K562 (cell line): Measurements from ENCODE around the gene UBE2V1. TPM values are rescaled to one million over a fixed set of nuclear protein-coding genes. Genes with fewer than 3 reads are reported as not detected.
A peak's percentile ranks its signal among the peaks of the same experiment; 100 is the strongest.

Experiments used
- MAZ ChIP-seq, 2 experiments: fragments of 450-650 bp in 1 of 2; sonication (generic) in 1 of 2; formaldehyde crosslinking; IDR thresholded peaks in 1 of 2; conservative IDR thresholded peaks in 1 of 2; 2 replicates each; pipeline versions ENCODE4 v1.4.0 to v1.5.0; 2020; ENCODE audit warnings: mild to moderate bottlenecking in 1 of 2, missing genetic modification reagents in 1 of 2
- MCM2 ChIP-seq: fragments of 450-650 bp; IDR thresholded peaks from 2 replicates; pipeline ENCODE4 v1.6.1; 2017; ENCODE audit warnings: low read depth, mild to moderate bottlenecking
- NR2C2 ChIP-seq, 2 experiments: fragments of 200-800 bp in 1 of 2; sonication (Bioruptor generic) in 1 of 2; sonication (generic) in 1 of 2; formaldehyde crosslinking in 1 of 2; IDR thresholded peaks; 2 replicates each; pipeline versions ENCODE4 v1.6.1 to v1.8.0; 2016 to 2022; ENCODE audit warnings: mild to moderate bottlenecking in 1 of 2, missing compliant biosample characterization in 1 of 2, missing genetic modification characterization in 1 of 2, missing genetic modification reagents in 1 of 2
- PHB ChIP-seq: fragments of 250-450 bp; sonication (Bioruptor Pico); IDR thresholded peaks from 2 replicates; pipeline ENCODE4 v1.5.0; 2021
- RBM34 ChIP-seq: fragments of 200-400 bp; formaldehyde crosslinking; IDR thresholded peaks from 2 replicates; pipeline ENCODE4 v1.6.1; 2018; ENCODE audit warnings: low read length, borderline replicate concordance; ENCODE audit not compliant: insufficient read depth
- SIN3B ChIP-seq: fragments of 450-650 bp; IDR thresholded peaks from 2 replicates; pipeline ENCODE4 v1.6.1; 2017; ENCODE audit warnings: low read depth, mild to moderate bottlenecking, moderate library complexity
- TEAD4 ChIP-seq, 2 experiments: sonication (generic) in 1 of 2; formaldehyde crosslinking in 1 of 2; IDR thresholded peaks; 2 replicates each; pipeline versions ENCODE4 v1.6.1 to v1.8.0; 2012 to 2022; ENCODE audit warnings: borderline replicate concordance in 1 of 2, inconsistent platforms in 1 of 2, low read length in 1 of 2, mild to moderate bottlenecking in 1 of 2, missing genetic modification reagents in 1 of 2
- ZNF232 ChIP-seq: sonication (generic); formaldehyde crosslinking; IDR thresholded peaks from 2 replicates; pipeline ENCODE4 v1.8.0; 2022; ENCODE audit warnings: mild to moderate bottlenecking, missing genetic modification reagents
- ZNF263 ChIP-seq: sonication (generic); formaldehyde crosslinking; IDR thresholded peaks from 2 replicates; pipeline ENCODE4 v1.8.0; 2022; ENCODE audit warnings: mild to moderate bottlenecking, missing genetic modification reagents, borderline replicate concordance
- ZNF76 ChIP-seq: fragments of 250-450 bp; sonication (Bioruptor Pico); IDR thresholded peaks from 2 replicates; pipeline ENCODE4 v1.4.0; 2020; ENCODE audit warnings: mild to moderate bottlenecking, moderate library complexity, borderline replicate concordance
- polyA plus RNA-seq, 8 experiments: library from polyadenylated mRNA; depleted of rRNA in 4 of 8; stranded (reverse) in 5 of 8; unstranded in 3 of 8; fragments of >200 nt; fragmentation: Nextera tagmentation in 2 of 8; fragmentation: Illumina TruSeq in 1 of 8; extraction: Ambion mirVana in 2 of 8; extraction: Trizol in 1 of 8; gene quantifications; 2 replicates each; pipeline versions ENCODE4 v1.2.1 to v1.2.3, GENCODE V29; 2011 to 2014; ENCODE audit warnings: inconsistent platforms in 1 of 8, missing spikeins in 1 of 8
- total RNA-seq, 7 experiments: library from RNA; depleted of rRNA in 6 of 7; stranded (reverse); fragments of >200 nt in 6 of 7; fragmentation: Illumina TruSeq in 2 of 7; extraction: Trizol in 2 of 7; gene quantifications; 2 replicates each; pipeline versions ENCODE4 v1.2.1 to v1.2.3, GENCODE V29; 2011 to 2021; ENCODE audit warnings: low replicate concordance in 1 of 7
- TF ChIP-seq, protein P1 (sequence below): sonication (generic); formaldehyde crosslinking; IDR thresholded peaks from 2 replicates; pipeline ENCODE4 v1.8.1; 2023; ENCODE audit warnings: mild to moderate bottlenecking, missing genetic modification reagents, moderate library complexity
- TF ChIP-seq, protein P2 (sequence below), 2 experiments: fragments of 450-650 bp in 1 of 2; sonication (generic) in 1 of 2; formaldehyde crosslinking in 1 of 2; IDR thresholded peaks in 1 of 2; conservative IDR thresholded peaks in 1 of 2; 2 replicates each; pipeline versions ENCODE4 v1.6.1 to v1.8.1; 2016 to 2023; ENCODE audit warnings: mild to moderate bottlenecking in 2 of 2, moderate library complexity in 2 of 2, inconsistent platforms in 1 of 2, missing genetic modification reagents in 1 of 2
- TF ChIP-seq, protein P3 (sequence below): fragments of 250-450 bp; sonication (Bioruptor Pico); IDR thresholded peaks from 2 replicates; pipeline ENCODE4 v1.4.0; 2020; ENCODE audit warnings: mild to moderate bottlenecking
- TF ChIP-seq, protein P4 (sequence below): IDR thresholded peaks from 3 replicates; pipeline ENCODE4 v1.6.1; 2011; ENCODE audit warnings: borderline replicate concordance, mild to moderate bottlenecking, moderate library complexity; ENCODE audit not compliant: insufficient read length; ENCODE audit errors: extremely low read depth

The UBE2V1 gene
- total and polyA plus RNA-seq, 9 of the 15 experiments (the other 6 are each of a cell fraction or from before 2014, with no cell fraction given), result 93.0 to 357 (median 119) TPM

DNA sequence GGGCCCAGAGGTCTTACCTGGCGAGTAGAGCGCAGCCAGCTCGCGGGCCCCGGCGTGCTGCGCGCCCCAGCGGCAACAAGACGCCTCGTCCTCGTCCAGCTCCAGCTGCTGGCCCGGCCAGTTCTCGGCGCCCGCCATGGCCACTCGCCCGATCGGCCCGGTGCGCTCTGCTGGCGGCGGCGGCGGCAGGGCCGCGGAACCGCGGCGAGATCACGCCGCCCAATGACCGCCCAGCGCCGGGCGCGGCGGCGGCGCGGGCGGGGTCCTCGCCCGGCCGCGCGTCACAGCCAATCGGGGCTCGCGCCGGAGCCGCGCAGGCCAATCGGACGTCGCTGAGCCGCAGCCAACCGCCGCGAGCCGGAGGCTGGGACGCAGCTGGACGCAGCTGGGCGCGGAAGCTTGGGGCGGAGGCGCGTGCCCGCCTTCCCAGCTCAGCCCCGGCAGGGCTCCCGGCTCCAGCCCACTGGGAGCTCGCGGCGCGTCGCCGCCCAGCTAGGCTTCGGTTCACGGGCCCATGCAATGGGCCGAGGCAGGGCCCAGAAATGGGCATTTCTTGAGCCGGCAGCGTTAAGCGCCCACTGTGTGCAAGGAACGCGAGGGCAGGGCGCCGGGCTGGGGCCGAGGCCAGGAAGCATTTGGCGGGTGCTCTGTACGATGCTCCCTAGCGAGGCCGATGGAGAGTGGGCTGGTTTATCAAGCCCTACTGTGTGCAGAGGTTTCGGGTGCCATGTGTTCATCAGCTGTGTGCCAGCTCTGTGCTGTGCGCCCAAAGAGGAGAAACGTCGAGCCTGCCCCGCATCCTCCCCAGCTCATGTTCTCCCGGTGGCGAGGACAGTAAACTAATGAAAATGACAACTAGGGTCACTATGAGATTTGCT lies 40.8 kb upstream of the UBE2V1 start, which contains the start of gene PEDS1 (continued):
- TF ChIP-seq, protein P1, sequence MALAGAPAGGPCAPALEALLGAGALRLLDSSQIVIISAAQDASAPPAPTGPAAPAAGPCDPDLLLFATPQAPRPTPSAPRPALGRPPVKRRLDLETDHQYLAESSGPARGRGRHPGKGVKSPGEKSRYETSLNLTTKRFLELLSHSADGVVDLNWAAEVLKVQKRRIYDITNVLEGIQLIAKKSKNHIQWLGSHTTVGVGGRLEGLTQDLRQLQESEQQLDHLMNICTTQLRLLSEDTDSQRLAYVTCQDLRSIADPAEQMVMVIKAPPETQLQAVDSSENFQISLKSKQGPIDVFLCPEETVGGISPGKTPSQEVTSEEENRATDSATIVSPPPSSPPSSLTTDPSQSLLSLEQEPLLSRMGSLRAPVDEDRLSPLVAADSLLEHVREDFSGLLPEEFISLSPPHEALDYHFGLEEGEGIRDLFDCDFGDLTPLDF, result peak; percentile 80; the same call in 1 of the 2 replicates
- TF ChIP-seq ZNF232 (0 out of 2 replicates have a peak, but pooled peaks have one; percentile 85), NR2C2 (CRISPR knock-in tag; IDR thresholded peaks at IDR 0.05) (0 out of 2 replicates have a peak, but pooled peaks have one; percentile 26), NR2C2 (tag; IDR thresholded peaks at IDR 0.05) (peak; percentile 44; the same call in 1 of the 2 replicates), TEAD4 (IDR thresholded peaks at IDR 0.05; ENCODE audit: low read length) (0 out of 2 replicates have a peak, but pooled peaks have one; percentile 9), TEAD4 (CRISPR knock-in tag; IDR thresholded peaks at IDR 0.05; ENCODE audit: borderline replicate concordance) (peak; percentile 54; the same call in 1 of the 2 replicates), RBM34 (peak; percentile 47; the same call in 1 of the 2 replicates), ZNF263 (CRISPR knock-in tag) (no peak; the same call in 1 of the 2 replicates), MCM2 (no peak), PHB (CRISPR knock-in tag) (peak; percentile 45; the same call in 1 of the 2 replicates), ZNF76 (peak; percentile 64), SIN3B (peak; percentile 73), MAZ (CRISPR knock-in tag; conservative IDR thresholded peaks at IDR 0.05 in 1 of 2, IDR thresholded peaks at IDR 0.05 in 1 of 2) (peak; percentile 62 to 83)
- TF ChIP-seq, protein P2, sequence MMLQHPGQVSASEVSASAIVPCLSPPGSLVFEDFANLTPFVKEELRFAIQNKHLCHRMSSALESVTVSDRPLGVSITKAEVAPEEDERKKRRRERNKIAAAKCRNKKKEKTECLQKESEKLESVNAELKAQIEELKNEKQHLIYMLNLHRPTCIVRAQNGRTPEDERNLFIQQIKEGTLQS (IDR thresholded peaks at IDR 0.05), result no peak
- TF ChIP-seq, protein P2 (CRISPR knock-in tag; conservative IDR thresholded peaks at IDR 0.05), result no peak
- TF ChIP-seq, protein P3, sequence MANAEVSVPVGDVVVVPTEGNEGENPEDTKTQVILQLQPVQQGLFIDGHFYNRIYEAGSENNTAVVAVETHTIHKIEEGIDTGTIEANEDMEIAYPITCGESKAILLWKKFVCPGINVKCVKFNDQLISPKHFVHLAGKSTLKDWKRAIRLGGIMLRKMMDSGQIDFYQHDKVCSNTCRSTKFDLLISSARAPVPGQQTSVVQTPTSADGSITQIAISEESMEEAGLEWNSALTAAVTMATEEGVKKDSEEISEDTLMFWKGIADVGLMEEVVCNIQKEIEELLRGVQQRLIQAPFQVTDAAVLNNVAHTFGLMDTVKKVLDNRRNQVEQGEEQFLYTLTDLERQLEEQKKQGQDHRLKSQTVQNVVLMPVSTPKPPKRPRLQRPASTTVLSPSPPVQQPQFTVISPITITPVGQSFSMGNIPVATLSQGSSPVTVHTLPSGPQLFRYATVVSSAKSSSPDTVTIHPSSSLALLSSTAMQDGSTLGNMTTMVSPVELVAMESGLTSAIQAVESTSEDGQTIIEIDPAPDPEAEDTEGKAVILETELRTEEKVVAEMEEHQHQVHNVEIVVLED, result peak; percentile 80
- TF ChIP-seq, protein P4, sequence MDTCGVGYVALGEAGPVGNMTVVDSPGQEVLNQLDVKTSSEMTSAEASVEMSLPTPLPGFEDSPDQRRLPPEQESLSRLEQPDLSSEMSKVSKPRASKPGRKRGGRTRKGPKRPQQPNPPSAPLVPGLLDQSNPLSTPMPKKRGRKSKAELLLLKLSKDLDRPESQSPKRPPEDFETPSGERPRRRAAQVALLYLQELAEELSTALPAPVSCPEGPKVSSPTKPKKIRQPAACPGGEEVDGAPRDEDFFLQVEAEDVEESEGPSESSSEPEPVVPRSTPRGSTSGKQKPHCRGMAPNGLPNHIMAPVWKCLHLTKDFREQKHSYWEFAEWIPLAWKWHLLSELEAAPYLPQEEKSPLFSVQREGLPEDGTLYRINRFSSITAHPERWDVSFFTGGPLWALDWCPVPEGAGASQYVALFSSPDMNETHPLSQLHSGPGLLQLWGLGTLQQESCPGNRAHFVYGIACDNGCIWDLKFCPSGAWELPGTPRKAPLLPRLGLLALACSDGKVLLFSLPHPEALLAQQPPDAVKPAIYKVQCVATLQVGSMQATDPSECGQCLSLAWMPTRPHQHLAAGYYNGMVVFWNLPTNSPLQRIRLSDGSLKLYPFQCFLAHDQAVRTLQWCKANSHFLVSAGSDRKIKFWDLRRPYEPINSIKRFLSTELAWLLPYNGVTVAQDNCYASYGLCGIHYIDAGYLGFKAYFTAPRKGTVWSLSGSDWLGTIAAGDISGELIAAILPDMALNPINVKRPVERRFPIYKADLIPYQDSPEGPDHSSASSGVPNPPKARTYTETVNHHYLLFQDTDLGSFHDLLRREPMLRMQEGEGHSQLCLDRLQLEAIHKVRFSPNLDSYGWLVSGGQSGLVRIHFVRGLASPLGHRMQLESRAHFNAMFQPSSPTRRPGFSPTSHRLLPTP, result no peak
